CD4-positive, alpha-beta T cell treated with Interleukin-2 at 100 ng/mL for 4 hours (primary cell): Measurements from ENCODE around the gene RIOX2.
"Not testable (repeated sequence)": the region's sequence is repeated elsewhere in the genome, so short reads cannot be mapped to it uniquely, and the experiment has no call there.

Experiments
- DNase-seq: peaks from one replicate; pipeline ENCODE4 v3.0.0-alpha.2; 2020; ENCODE audit warnings: low spot score

RIOX2 gene

GRCh38 chr3:97971679-97972567 lies at the start of gene RIOX2:
Gene RIOX2, minus strand, starts transcription at chr3:97972431. Its CDS starts 4,838 bp downstream, at chr3:97967593.
- peak; percentile 76 for DNase-seq

- DNase-seq, result no peak
These were observed 48.2 kb upstream of the RIOX2 start for GRCh38 chr3:98020412-98020811.

- no peak for DNase-seq
These were observed 46.1 kb upstream of the RIOX2 start for GRCh38 chr3:98018301-98018700.

GRCh38 chr3:98014268-98014585 lies 42.0 kb upstream of the RIOX2 start:
- no peak for DNase-seq

GRCh38 chr3:98013411-98014267 lies 41.4 kb upstream of the RIOX2 start:
- DNase-seq, result no peak

GRCh38 chr3:98012979-98013378 lies 40.7 kb upstream of the RIOX2 start:
- no peak for DNase-seq

- not testable (repeated sequence) for DNase-seq
These were observed 38.7 kb upstream of the RIOX2 start for GRCh38 chr3:98010883-98011449.

GRCh38 chr3:98010194-98010882 lies 38.1 kb upstream of the RIOX2 start:
- no peak for DNase-seq

GRCh38 chr3:98008855-98009254 lies 36.6 kb upstream of the RIOX2 start:
- no peak for DNase-seq

- DNase-seq, result no peak
These were observed 33.2 kb upstream of the RIOX2 start for GRCh38 chr3:98005438-98005837.

- DNase-seq, result no peak
These were observed 32.5 kb upstream of the RIOX2 start for GRCh38 chr3:98004721-98005120.

GRCh38 chr3:98003306-98003969 lies 31.2 kb upstream of the RIOX2 start:
- no peak for DNase-seq

GRCh38 chr3:98002717-98003116 lies 30.5 kb upstream of the RIOX2 start:
- DNase-seq, result no peak

GRCh38 chr3:97999994-98000393 lies 27.8 kb upstream of the RIOX2 start:
- no peak for DNase-seq

GRCh38 chr3:97999103-97999502 lies 26.9 kb upstream of the RIOX2 start:
- no peak for DNase-seq

GRCh38 chr3:97996988-97997387 lies 24.8 kb upstream of the RIOX2 start:
- DNase-seq, result no peak

GRCh38 chr3:97994328-97994945 lies 22.2 kb upstream of the RIOX2 start:
- no peak for DNase-seq

- no peak for DNase-seq
These were observed 21.3 kb upstream of the RIOX2 start for GRCh38 chr3:97993526-97993925.

- no peak for DNase-seq
These were observed 20.4 kb upstream of the RIOX2 start for GRCh38 chr3:97992547-97993173.

GRCh38 chr3:97991293-97991682 lies 19.1 kb upstream of the RIOX2 start:
- peak; percentile 22 for DNase-seq
